ENCODE results near the gene SYNE2. TPM values are rescaled to one million over a fixed set of nuclear protein-coding genes. Genes with fewer than 3 reads are reported as not detected.

SYNE2 gene
- polyA plus RNA-seq, 1 donor from 2014 or later = 82.3 TPM

- Histone ChIP-seq H4K20me1 (ENCODE audit: insufficient read depth) (no peaks in the 10 kb centered on the region), H3K27me3 (ENCODE audit: insufficient read depth, low read depth, low read length) (no peaks in the 10 kb centered on the region), H3K4me2 (ENCODE audit: low read length) (no peak overlapping the region), H3K79me2 (replicated peaks; ENCODE audit: insufficient read depth, low read length) (no peaks in the 10 kb centered on the region), H3K36me3 (ENCODE audit: insufficient read depth, low read length) (no peaks in the 10 kb centered on the region), H3F3A (ENCODE audit: insufficient read depth, low read length, poor library complexity, severe bottlenecking) (no peaks in the 10 kb centered on the region), H3K27ac (ENCODE audit: low read length) (no peak overlapping the region), H3K9me3 (ENCODE audit: low read length) (no peaks in the 10 kb centered on the region), H3K9me2 (ENCODE audit: insufficient read depth, low read length) (no peaks in the 10 kb centered on the region), H2AFZ (ENCODE audit: low read depth, low read length) (no peak overlapping the region), H3K4me3 (ENCODE audit: low read length) (no peak overlapping the region), H3K9ac (ENCODE audit: low read length) (no peak overlapping the region)
- TF ChIP-seq POLR2AphosphoS5 (IDR thresholded peaks at IDR 0.05) (no peak), SMC3 (conservative IDR thresholded peaks at IDR 0.05; ENCODE audit: poor library complexity) (peak; percentile 27)
Measured at GRCh38 chr14:64137657-64138290, 285.0 kb downstream of the SYNE2 start.

GRCh38 chr14:64147126-64147790, 294.5 kb downstream of the SYNE2 start:
- Histone ChIP-seq H3K9me2 (ENCODE audit: insufficient read depth, low read length) (no peaks in the 10 kb centered on the region), H3K27me3 (ENCODE audit: insufficient read depth, low read depth, low read length) (no peaks in the 10 kb centered on the region), H3K9me3 (ENCODE audit: low read length) (no peaks in the 10 kb centered on the region), H3K4me3 (ENCODE audit: low read length) (no peak overlapping the region), H3K9ac (ENCODE audit: low read length) (no peak overlapping the region), H2AFZ (ENCODE audit: low read depth, low read length) (no peak overlapping the region), H3F3A (ENCODE audit: insufficient read depth, low read length, poor library complexity, severe bottlenecking) (no peaks in the 10 kb centered on the region), H4K20me1 (ENCODE audit: insufficient read depth) (no peaks in the 10 kb centered on the region), H3K36me3 (ENCODE audit: insufficient read depth, low read length) (no peaks in the 10 kb centered on the region), H3K27ac (ENCODE audit: low read length) (no peak overlapping the region), H3K4me2 (ENCODE audit: low read length) (no peak overlapping the region), H3K79me2 (replicated peaks; ENCODE audit: insufficient read depth, low read length) (no peaks in the 10 kb centered on the region)
- no peak for TF ChIP-seq MXI1 (conservative IDR thresholded peaks at IDR 0.05; ENCODE audit: poor library complexity, severe bottlenecking)
- TF ChIP-seq CTCF (IDR thresholded peaks at IDR 0.05; ENCODE audit: poor library complexity, severe bottlenecking) = no peak
- TF ChIP-seq EZH2 (IDR thresholded peaks at IDR 0.05; ENCODE audit: borderline replicate concordance, insufficient read depth, low read length, poor library complexity, severe bottlenecking) = no peak
- no peak for TF ChIP-seq POLR2AphosphoS5 (IDR thresholded peaks at IDR 0.05)
- TF ChIP-seq TAF1 (IDR thresholded peaks at IDR 0.05; ENCODE audit: low read depth) = no peak
- no peak for TF ChIP-seq EP300 (conservative IDR thresholded peaks at IDR 0.05; ENCODE audit: poor library complexity, severe bottlenecking)
- no peak for TF ChIP-seq SMC3 (conservative IDR thresholded peaks at IDR 0.05; ENCODE audit: poor library complexity)
- no peak for TF ChIP-seq RAD21 (conservative IDR thresholded peaks at IDR 0.05)
- TF ChIP-seq REST (IDR thresholded peaks at IDR 0.05; ENCODE audit: borderline replicate concordance) = no peak

Data from neural cell (in vitro differentiated cells).